AG04450 (cell line): ENCODE measurements around the gene SAFB2. TPM values are rescaled to one million over a fixed set of nuclear protein-coding genes. Genes with fewer than 3 reads are reported as not detected.

ENCODE experiments used
- CTCF ChIA-PET: fragments of 300-600, 350-600 bp; formaldehyde crosslinking; extraction: SDS; loops from one replicate; lab custom pipeline; 2022; ENCODE audit warnings: antibody characterized with exemption, inconsistent platforms; lab: Charles Lee
- POLR2A ChIA-PET: fragments of 350-600 bp; formaldehyde crosslinking; extraction: SDS; loops from one replicate; lab custom pipeline; 2021; ENCODE audit warnings: antibody characterized with exemption, inconsistent platforms; lab: Yijun Ruan, JAX
- DNase-seq: peaks from one replicate; pipeline ENCODE4 v3.0.0-alpha.2; 2011; ENCODE audit warnings: low read depth, low spot score
- H3K27ac ChIP-seq: one replicate; pipeline ENCODE4 v1.5.1; 2012; ENCODE audit warnings: low read depth, low read length, control low read depth
- H3K27me3 ChIP-seq: one replicate; pipeline ENCODE4 v1.6.0; 2012; ENCODE audit warnings: low read length; ENCODE audit not compliant: control insufficient read depth, insufficient read depth
- H3K4me3 ChIP-seq: 2 replicates; pipeline ENCODE4 v1.5.1; 2011; ENCODE audit warnings: mild to moderate bottlenecking, low read depth, low read length, control low read depth
- H3K9me3 ChIP-seq: 2 replicates; pipeline ENCODE4 v1.5.1; 2012; ENCODE audit warnings: low read length; ENCODE audit not compliant: control insufficient read depth, insufficient read depth
- CTCF ChIP-seq: IDR thresholded peaks from 2 replicates; pipeline ENCODE4 v1.5.1; 2011; ENCODE audit warnings: low read depth, low read length, control low read depth, inconsistent platforms
- polyA plus RNA-seq: library from polyadenylated mRNA; depleted of rRNA; stranded (reverse); fragments of >200 nt; gene quantifications from 2 replicates; pipeline ENCODE4 v1.2.3, GENCODE V29; 2011

Gene SAFB2
- polyA plus RNA-seq, 1 experiment: 24.4 TPM

DNA sequence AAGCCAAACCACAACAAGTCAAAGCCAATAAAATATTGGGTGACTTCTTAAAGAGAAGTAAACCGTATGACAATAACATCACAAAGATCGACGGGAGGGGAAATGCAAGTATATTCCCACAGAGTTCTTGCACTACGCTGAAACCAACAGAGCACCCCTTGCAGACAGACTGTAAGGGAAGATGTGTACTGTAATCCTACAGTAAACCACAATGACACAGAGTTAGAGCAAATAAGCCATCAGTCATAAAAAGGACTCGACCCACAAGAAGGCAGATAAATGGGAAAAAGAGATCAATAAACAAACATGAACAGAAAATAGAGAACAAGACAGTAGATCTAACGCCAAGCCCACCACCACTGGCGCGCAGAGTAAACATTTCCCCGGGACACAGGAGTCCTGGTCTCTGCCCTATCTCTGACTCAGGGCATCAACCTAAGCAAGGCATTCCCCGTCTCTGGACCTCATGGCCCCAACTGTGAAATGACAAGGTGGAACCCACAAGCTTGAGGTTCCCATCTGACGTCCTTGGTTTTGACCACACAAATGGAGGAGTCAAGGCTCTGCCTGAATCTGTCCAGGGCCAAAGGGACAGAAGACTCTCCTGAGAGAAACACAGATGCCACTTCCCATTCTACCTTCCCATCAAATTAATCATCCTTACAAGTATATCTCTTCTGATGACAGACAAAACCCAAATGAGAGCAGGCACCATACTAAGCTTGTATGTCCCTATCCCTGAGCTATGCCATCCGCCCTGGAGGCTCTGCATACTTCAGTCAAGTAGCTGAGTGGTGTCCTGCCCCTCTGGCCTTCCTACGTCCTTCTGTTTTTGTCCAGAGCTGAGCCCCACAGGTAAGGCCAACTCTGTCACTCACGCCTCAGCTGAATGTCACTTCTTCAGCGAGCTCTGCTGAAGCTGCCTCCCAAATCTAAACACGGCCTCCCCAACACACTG lies 15.0 kb downstream of the SAFB2 start:
- DNase-seq: no peak
- no peak overlapping the region for H3K27ac ChIP-seq
- H3K4me3 ChIP-seq: no peak overlapping the region
- no peak for TF ChIP-seq CTCF
- no peaks in the 10 kb centered on the region for H3K9me3 ChIP-seq
- H3K27me3 ChIP-seq: no peaks in the 10 kb centered on the region
- ChIA-PET POLR2A (interaction anchor here (0.6 kb wide), 1 partner anchor 639 kb away, joined by 3 read pairs; the partner anchor contains the start of gene KDM4B), CTCF (no interaction called here)

- Histone ChIP-seq H3K4me3 (no peak overlapping the region), H3K9me3 (no peaks in the 10 kb centered on the region), H3K27ac (no peak overlapping the region), H3K27me3 (no peaks in the 10 kb centered on the region)
- no peak for TF ChIP-seq CTCF
- ChIA-PET CTCF (no interaction called here), POLR2A (no interaction called here)
- no peak for DNase-seq
These were observed 17.2 kb downstream of the SAFB2 start for GRCh38 chr19:5605362-5605761.

DNA sequence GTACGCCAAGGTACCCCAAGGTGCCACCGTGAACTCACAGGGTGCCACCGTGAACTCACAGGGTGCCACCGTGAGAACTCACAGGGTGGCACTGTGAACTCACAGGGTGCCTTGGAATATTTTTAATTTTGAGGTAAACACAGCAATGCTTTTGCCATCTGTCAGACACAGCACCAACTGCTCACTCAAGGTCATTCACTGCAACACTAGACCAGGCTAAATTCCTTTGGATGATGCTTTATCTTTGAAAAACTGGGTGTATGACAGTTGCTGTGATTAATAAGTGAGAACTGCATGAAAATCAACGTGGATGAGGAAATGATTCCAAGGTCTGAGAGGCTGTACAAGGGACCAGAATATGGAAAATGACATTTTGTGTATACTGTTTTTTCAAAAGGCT lies 18.9 kb downstream of the SAFB2 start:
- DNase-seq: no peak
- CTCF ChIA-PET: no interaction called here

DNA sequence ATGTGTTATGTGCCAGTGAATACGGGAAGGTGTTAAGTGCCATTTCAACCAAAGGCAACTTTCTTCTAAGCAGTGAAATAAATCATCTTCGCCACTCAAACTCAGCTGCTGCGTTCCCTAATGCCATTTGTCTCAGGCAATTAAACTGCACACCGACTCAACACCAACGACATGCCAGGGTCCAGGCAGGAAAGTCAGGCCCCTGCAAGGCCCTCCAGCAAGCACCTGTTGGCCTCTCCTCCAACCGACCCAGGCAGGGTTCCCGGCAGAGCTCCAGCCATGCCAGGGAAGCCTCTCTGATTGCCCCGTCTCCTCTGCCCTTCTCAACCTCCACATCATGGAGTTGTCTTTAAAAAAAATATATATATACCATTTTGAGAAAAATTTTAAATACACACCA lies 21.8 kb downstream of the SAFB2 start:
- no peak for TF ChIP-seq CTCF
- ChIA-PET CTCF (no interaction called here), POLR2A (no interaction called here)
- Histone ChIP-seq H3K27ac (no peak overlapping the region), H3K9me3 (no peaks in the 10 kb centered on the region), H3K4me3 (no peak overlapping the region), H3K27me3 (no peaks in the 10 kb centered on the region)
- no peak for DNase-seq

More for the DNA sequence above, 18.9 kb downstream of the SAFB2 start:
- Histone ChIP-seq H3K4me3 (no peak overlapping the region), H3K27ac (no peak overlapping the region), H3K9me3 (no peaks in the 10 kb centered on the region), H3K27me3 (no peaks in the 10 kb centered on the region)
- POLR2A ChIA-PET: no interaction called here
- TF ChIP-seq CTCF: no peak

DNA sequence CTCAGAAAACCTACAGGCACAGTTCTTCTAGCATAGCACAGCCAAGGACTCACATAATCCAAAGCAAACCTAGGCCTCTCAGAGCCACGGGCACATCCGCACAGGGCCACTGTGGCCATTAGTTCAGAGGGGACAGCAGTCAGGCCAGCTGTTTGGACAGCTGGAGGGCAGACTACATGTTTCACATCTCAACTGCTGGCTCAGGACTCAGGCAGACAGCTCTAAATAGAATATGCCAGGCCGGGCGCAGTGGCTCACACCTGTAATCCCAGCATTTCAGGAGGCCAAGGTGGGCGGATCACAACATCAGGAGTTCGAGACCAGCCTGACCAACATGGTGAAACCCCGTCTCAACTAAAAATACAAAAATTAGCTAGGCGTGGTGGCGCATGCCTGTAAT lies 26.8 kb downstream of the SAFB2 start:
- Histone ChIP-seq H3K9me3 (no peaks in the 10 kb centered on the region; the same call in 1 of the 2 replicates), H3K27me3 (no peaks in the 10 kb centered on the region), H3K27ac (no peak overlapping the region), H3K4me3 (no peak overlapping the region)
- no peak for DNase-seq
- ChIA-PET CTCF (no interaction called here), POLR2A (interaction anchor here (1.2 kb wide), 1 partner anchor 27 kb away, joined by 3 read pairs; the partner anchor contains the start of gene SAFB)
- no peak for TF ChIP-seq CTCF
